HG02943 (cell line): ENCODE measurements around the gene BNC2.

Experiments used
- ATAC-seq: cut with Tn5 transposase; IDR thresholded peaks from one replicate; pipeline ENCODE4 v1.9.1; 2021; ENCODE audit warnings: mild to moderate bottlenecking, low read depth, moderate library complexity; ENCODE audit not compliant: unreplicated experiment

Gene BNC2

DNA sequence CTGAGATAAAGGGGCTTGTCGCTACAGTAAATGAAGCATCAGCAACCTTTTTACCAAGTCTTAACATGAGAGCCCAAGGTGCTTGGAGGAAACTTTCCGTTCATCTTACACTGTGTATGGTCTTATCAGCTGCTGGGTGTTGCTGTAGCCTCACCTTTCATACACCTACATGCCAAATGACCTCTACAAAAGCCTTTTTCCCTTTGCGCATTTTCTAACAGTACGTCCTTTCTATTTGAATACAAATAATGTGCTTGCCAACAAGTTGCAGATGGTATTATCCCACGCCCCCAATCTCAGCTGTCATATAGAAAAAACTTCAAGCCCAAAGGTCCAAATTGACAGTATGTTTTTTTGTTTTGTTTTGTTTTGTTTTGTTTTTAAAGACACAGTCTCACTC, 96.9 kb downstream of the BNC2 start:
- ATAC-seq: no peak

- ATAC-seq: no peak
Measured at GRCh38 chr9:16773116-16773515, 97.4 kb downstream of the BNC2 start.

GRCh38 chr9:16771356-16771755, 99.1 kb downstream of the BNC2 start:
- ATAC-seq: no peak

- ATAC-seq: no peak
Measured at GRCh38 chr9:16769291-16769690, 101.2 kb downstream of the BNC2 start.

GRCh38 chr9:16768816-16769215, 101.7 kb downstream of the BNC2 start:
- no peak for ATAC-seq

- no peak for ATAC-seq
Measured at GRCh38 chr9:16767366-16767765, 103.1 kb downstream of the BNC2 start.

DNA sequence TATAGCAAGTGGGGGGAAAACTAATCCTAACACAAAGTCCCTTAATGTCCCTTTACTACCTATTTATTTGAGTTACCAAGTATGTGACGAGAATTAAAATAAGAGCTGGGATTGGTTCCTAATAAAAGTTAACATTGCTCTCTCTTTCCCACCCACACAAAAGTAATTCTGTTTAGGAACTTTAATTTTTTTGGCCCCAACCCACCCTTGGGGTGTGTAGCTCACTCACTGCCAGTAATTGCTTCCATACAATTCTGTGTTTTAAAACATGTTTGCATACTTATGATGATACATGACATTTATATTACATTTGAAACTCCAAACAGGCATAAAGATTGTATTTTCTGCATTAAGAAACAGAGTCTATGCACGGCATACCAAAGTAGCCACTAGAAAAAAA, 106.5 kb downstream of the BNC2 start:
- ATAC-seq: no peak

GRCh38 chr9:16755467-16756160, 114.9 kb downstream of the BNC2 start:
- ATAC-seq: no peak

- no peak for ATAC-seq
Measured at GRCh38 chr9:16754662-16755061, 115.8 kb downstream of the BNC2 start.

GRCh38 chr9:16753256-16753655, 117.2 kb downstream of the BNC2 start:
- ATAC-seq: no peak

GRCh38 chr9:16752601-16753000, 117.9 kb downstream of the BNC2 start:
- ATAC-seq: no peak

DNA sequence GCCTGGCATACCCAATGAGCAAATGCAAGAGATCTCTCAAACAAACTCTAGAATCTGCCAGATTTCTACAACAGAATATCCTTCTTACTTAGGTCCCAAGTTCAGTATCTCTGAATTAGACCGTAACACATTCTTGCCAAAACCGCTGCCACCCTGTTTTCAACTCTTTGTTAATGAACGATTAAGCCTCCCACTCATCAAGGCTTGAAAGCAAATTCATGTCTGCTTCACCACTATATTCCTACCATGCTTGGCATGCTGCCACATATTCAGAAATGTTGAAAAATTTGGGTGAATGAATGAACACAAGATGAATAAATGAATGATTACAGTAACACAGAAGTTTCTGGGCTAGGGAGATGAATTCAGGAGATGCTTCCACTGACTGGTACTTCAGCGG, 119.9 kb downstream of the BNC2 start:
- ATAC-seq: no peak

GRCh38 chr9:16745359-16745758, 125.1 kb downstream of the BNC2 start:
- ATAC-seq: no peak

GRCh38 chr9:16744394-16744793, 126.1 kb downstream of the BNC2 start:
- no peak for ATAC-seq

GRCh38 chr9:16743375-16743774, 127.1 kb downstream of the BNC2 start:
- no peak for ATAC-seq

- no peak for ATAC-seq
Measured at GRCh38 chr9:16735001-16735400, 135.5 kb downstream of the BNC2 start.

GRCh38 chr9:16732546-16732945, 137.9 kb downstream of the BNC2 start:
- ATAC-seq: no peak

- no peak for ATAC-seq
Measured at GRCh38 chr9:16730162-16730561, 140.3 kb downstream of the BNC2 start.

- no peak for ATAC-seq
Measured at GRCh38 chr9:16729651-16730050, 140.8 kb downstream of the BNC2 start.

DNA sequence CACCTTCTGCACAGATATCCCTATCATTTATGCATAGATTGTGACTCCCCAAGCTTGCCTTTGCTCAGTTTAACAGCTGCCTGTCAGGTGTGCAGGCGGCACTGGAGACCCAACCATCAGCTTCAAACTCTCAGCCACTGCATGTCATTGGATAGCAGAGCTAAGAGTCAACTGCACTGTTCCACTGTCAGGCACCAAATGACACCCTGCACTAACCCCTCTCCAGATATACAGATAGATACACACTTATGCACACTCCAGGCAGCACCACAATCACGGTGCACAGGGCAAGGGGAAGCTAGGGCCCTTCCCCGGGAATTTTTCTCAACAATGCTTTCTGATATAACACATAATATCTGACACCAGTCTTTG, 142.3 kb downstream of the BNC2 start:
- ATAC-seq: no peak

GRCh38 chr9:16727452-16728136, 142.9 kb downstream of the BNC2 start:
- ATAC-seq: no peak

GRCh38 chr9:16726718-16727451, 143.6 kb downstream of the BNC2 start:
- ATAC-seq: no peak
